Activated CD8-positive, alpha-beta T cell treated with anti-CD3 and anti-CD28 coated beads for 36 hours (primary cell): ENCODE measurements around the gene ZNF334. TPM values are rescaled to one million over a fixed set of nuclear protein-coding genes. Genes with fewer than 3 reads are reported as not detected.
A peak's percentile ranks its signal among the peaks of the same experiment; 100 is the strongest.

Source experiments
- ATAC-seq: fragments of 200-7000 bp; cut with Tn5 transposase; one replicate; pipeline ENCODE4 v1.10.0; 2021; ENCODE audit warnings: mild to moderate bottlenecking, moderate library complexity
- CTCF ChIA-PET: fragments of 350-600 bp; sonication (Branson Sonifier 250); formaldehyde crosslinking; loops from one replicate; lab custom pipeline; 2021; ENCODE audit warnings: antibody characterized with exemption; lab: Charles Lee
- POLR2A ChIA-PET: fragments of 350-600 bp; sonication (Branson Sonifier 250); formaldehyde crosslinking; loops from one replicate; lab custom pipeline; 2021; ENCODE audit warnings: antibody characterized with exemption; lab: Charles Lee
- DNase-seq: peaks from one replicate; pipeline ENCODE4 v3.0.0-alpha.2; 2020
- H3K27ac Mint-ChIP-seq: one replicate; pipeline ENCODE4 v1.8.0; 2021; ENCODE audit warnings: mild to moderate bottlenecking, mixed read lengths
- H3K27me3 Mint-ChIP-seq: one replicate; pipeline ENCODE4 v1.8.0; 2021; ENCODE audit warnings: mixed read lengths
- H3K36me3 Mint-ChIP-seq: one replicate; pipeline ENCODE4 v1.8.0; 2021; ENCODE audit warnings: low read depth, mixed read lengths
- H3K4me1 Mint-ChIP-seq: one replicate; pipeline ENCODE4 v1.8.0; 2021; ENCODE audit warnings: low read depth, mixed read lengths
- H3K4me3 Mint-ChIP-seq: one replicate; pipeline ENCODE4 v1.8.0; 2021; ENCODE audit warnings: mild to moderate bottlenecking, moderate library complexity, mixed read lengths
- H3K9me3 Mint-ChIP-seq: one replicate; pipeline ENCODE4 v1.8.0; 2021; ENCODE audit warnings: mixed read lengths
- intact Hi-C: fragments of 100-400 bp; cut with micrococcal nuclease; formaldehyde crosslinking; loops from one replicate; pipeline ENCODE4 v1.10.0; 2022
- total RNA-seq, 2 experiments: library from RNA; stranded (reverse); gene quantifications; one replicate each; pipeline ENCODE4 v1.2.3, GENCODE V29; 2021
- TF ChIP-seq, protein P1 (sequence below): fragments of 200-600 bp; IDR thresholded peaks from one replicate; pipeline ENCODE4 v1.8.0; 2022; ENCODE audit warnings: antibody characterized with exemption, mild to moderate bottlenecking

ZNF334 gene
- total RNA-seq, 2 experiments from 2014 or later: 4.2 to 4.4 TPM

DNA sequence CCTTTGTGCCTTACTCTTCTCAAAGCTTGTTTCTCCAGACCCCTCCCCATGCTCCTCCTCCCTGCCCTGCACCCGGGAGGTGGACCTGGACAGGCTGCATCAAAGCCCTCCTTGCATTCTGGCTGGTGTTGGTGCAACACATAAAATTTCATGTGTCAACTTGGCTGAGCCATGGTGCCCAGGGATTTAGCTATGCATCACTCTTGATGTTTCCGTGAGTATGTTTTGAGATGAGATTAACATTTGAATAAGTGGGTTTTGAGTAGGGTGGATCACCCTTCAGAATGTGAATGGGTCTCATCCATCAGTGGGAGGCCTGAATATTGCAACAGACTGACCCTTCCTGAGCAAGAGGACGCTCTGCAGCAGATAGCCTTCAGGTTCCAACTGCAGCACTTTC is 41.5 kb upstream of the ZNF334 start:
- Mint-ChIP-seq H3K9me3 (no peaks in the 10 kb centered on the region), H3K4me3 (no peak overlapping the region), H3K4me1 (peaks cover 60% of the 10 kb centered on the region), H3K27ac (no peak overlapping the region), H3K27me3 (peaks cover 2% of the 10 kb centered on the region), H3K36me3 (no peaks in the 10 kb centered on the region)
- ChIA-PET POLR2A (interaction anchor here (0.7 kb wide), 1 partner anchor 10 kb away, joined by 4 read pairs; no protein-coding TSS in a partner anchor), CTCF (interaction anchor here (1.2 to 4.8 kb wide), 3 partner anchors 10 to 34 kb away, joined by 5 to 14 read pairs (median 11); no protein-coding TSS in a partner anchor)
- intact Hi-C loops: loop anchor here (10.0 kb wide), 1 partner anchor 130 kb away; the partner anchor contains the start of gene TP53RK
- ATAC-seq (no peak), DNase-seq (no peak)
- TF ChIP-seq, protein P1, sequence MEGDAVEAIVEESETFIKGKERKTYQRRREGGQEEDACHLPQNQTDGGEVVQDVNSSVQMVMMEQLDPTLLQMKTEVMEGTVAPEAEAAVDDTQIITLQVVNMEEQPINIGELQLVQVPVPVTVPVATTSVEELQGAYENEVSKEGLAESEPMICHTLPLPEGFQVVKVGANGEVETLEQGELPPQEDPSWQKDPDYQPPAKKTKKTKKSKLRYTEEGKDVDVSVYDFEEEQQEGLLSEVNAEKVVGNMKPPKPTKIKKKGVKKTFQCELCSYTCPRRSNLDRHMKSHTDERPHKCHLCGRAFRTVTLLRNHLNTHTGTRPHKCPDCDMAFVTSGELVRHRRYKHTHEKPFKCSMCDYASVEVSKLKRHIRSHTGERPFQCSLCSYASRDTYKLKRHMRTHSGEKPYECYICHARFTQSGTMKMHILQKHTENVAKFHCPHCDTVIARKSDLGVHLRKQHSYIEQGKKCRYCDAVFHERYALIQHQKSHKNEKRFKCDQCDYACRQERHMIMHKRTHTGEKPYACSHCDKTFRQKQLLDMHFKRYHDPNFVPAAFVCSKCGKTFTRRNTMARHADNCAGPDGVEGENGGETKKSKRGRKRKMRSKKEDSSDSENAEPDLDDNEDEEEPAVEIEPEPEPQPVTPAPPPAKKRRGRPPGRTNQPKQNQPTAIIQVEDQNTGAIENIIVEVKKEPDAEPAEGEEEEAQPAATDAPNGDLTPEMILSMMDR: no peak

DNA sequence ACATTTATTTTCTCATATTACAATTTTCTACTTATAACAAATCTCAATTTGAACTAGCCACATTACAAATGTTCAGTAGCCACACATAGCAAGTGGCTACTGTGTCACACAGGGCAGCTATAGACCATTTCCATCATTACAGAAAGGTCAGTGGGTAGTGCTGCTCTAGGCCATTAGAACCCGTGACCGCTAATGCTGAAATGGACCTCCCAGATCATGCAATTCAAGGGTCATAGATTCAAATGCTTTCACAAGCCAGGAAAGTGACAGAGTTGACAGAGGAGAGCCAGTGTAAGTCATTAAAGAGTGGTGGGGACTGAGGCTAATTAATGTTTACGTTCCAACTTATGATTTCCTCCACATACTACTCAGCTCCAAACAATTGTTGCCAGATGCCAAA is 40.6 kb upstream of the ZNF334 start:
- no peaks in the 10 kb centered on the region for H3K36me3 Mint-ChIP-seq
- intact Hi-C loops: loop anchor here (10.0 kb wide), 1 partner anchor 131 kb away; the partner anchor contains the start of gene TP53RK
- CTCF ChIA-PET: interaction anchor here (4.8 kb wide), 2 partner anchors 8 to 33 kb away, joined by 14 to 32 read pairs; no protein-coding TSS in a partner anchor
- no peak overlapping the region for H3K27ac Mint-ChIP-seq
- no peaks in the 10 kb centered on the region for H3K9me3 Mint-ChIP-seq
- POLR2A ChIA-PET: interaction anchor here (0.5 kb wide), 1 partner anchor 536 kb away, joined by 5 read pairs; no protein-coding TSS in a partner anchor
- H3K4me1 Mint-ChIP-seq: peaks cover 56% of the 10 kb centered on the region
- ATAC-seq (no peak), DNase-seq (no peak)
- H3K4me3 Mint-ChIP-seq: no peak overlapping the region
- TF ChIP-seq, protein P1: no peak
- peaks cover 2% of the 10 kb centered on the region for H3K27me3 Mint-ChIP-seq

DNA sequence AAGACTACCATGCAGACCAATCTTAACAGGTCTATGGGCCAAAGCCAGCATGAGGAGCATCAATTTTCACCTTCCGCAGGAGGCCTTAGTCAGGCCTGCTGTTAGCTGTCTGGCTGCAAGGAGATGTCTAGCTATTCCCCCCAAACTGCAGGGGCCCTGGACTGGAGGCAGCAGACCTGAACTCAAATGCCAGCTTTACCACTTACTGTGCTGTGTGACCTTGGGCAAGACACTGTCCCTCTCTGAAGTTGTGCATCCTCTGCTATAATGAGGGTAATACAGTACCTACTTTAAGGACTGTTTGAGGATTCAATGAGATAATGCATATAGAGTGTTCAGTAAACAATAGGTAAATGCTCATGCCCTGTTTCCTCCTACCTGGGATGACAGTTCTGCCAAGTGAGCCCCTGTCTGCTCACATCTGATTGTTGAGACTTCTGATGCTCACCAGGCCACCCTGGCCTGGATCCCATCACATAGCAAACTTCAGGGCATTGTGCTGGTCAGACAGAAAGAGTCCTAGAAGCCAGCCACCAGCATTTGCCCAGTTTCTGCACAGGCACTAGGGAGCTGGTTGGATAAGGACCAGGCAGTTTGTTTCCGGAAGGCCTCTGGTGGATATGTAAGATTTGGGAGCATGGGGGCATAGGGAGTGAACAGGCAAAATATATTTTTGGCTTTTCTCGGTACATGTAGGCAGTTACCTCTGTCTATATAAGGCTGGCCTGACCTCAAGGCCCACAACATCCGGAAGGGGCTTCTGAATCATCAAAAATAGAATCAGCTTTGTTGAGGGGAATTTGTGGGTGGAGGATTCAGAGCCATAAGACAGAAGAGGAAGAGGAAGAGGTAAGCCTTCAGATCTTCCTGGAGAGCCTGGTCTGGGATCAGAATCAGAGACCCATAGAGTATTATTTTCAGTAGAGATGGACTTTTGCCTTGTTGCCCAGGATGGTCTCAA is 39.4 kb upstream of the ZNF334 start:
- intact Hi-C loops: loop anchor here (10.0 kb wide), 1 partner anchor 132 kb away; the partner anchor contains the start of gene TP53RK
- peak overlapping the region; percentile 88 for H3K27ac Mint-ChIP-seq
- no peaks in the 10 kb centered on the region for H3K9me3 Mint-ChIP-seq
- no peaks in the 10 kb centered on the region for H3K36me3 Mint-ChIP-seq
- ChIA-PET POLR2A (interaction anchor here (0.6 to 1.2 kb wide), 3 partner anchors 16 to 138 kb away, joined by 3 read pairs; no protein-coding TSS in a partner anchor), CTCF (interaction anchor here (1.0 to 4.8 kb wide), 5 partner anchors 8 to 146 kb away, joined by 3 to 32 read pairs (median 8); partner anchors contain the start of gene ELMO2)
- ATAC-seq (peak; percentile 92), DNase-seq (peak; percentile 90)
- peaks cover 46% of the 10 kb centered on the region for H3K4me1 Mint-ChIP-seq
- H3K4me3 Mint-ChIP-seq: peak overlapping the region; percentile 42
- H3K27me3 Mint-ChIP-seq: peaks cover 2% of the 10 kb centered on the region
- TF ChIP-seq, protein P1: no peak

DNA sequence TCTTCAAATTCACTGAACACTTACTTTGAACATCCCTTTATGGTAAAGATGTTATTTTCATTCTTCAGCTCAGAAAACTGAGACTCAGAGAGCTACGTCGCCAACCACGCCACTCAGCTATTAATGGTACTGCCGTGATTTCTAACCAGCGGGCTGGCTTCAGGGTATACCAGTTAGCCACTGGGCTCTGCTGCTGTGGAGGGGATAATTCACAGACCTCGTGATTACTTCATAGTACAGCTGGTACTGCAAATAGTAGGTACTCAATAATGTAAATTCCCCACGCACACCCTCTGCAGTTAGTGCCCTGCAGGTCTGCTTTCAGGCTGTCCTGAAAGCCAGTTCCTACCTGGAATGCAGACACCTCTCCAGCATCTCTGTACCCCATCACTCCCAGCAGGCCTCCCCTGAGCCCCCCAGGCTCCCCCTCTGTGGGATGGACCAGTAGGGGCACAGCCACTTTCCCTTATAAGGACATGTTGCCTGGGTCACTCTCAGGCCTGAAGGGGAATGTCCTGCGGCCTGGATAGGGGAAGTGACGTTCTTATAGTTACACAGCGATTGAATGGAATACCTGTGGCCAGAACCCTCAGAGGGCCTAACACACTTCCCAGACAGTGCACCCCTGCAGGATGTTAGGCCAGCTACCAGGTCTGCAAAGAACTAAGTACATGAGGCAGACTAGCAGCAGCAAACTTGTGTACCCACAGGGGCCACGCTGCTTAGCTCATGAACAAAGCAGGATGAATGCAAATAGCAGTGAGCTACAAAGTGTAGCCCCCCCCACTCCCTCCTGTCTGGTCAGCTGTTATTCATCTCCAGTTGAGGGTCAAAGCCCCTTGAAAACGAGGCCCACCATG is 38.4 kb upstream of the ZNF334 start:
- H3K27me3 Mint-ChIP-seq: peaks cover 2% of the 10 kb centered on the region
- ChIA-PET CTCF (interaction anchor here (1.6 to 4.8 kb wide), 4 partner anchors 10 to 129 kb away, joined by 5 to 32 read pairs (median 11); no protein-coding TSS in a partner anchor), POLR2A (interaction anchor here (1.1 kb wide), 1 partner anchor 39 kb away, joined by 3 read pairs; the partner anchor contains the start of gene ZNF334)
- peak overlapping the region; percentile 88 for H3K27ac Mint-ChIP-seq
- ATAC-seq (no peak), DNase-seq (no peak)
- H3K4me3 Mint-ChIP-seq: no peak overlapping the region
- TF ChIP-seq, protein P1: no peak
- intact Hi-C loops: loop anchor here (10.0 kb wide), 1 partner anchor 133 kb away; the partner anchor contains the start of gene TP53RK
- H3K9me3 Mint-ChIP-seq: no peaks in the 10 kb centered on the region
- H3K4me1 Mint-ChIP-seq: peaks cover 38% of the 10 kb centered on the region
- no peaks in the 10 kb centered on the region for H3K36me3 Mint-ChIP-seq
